GM12878 (cell line): ENCODE results near the gene HRH2. TPM values are rescaled to one million over a fixed set of nuclear protein-coding genes. Genes with fewer than 3 reads are reported as not detected.

Experiments
- ATAC-seq: fragments of 200-7000 bp; cut with Tn5 transposase; 3 replicates; pipeline ENCODE4 v1.9.1; 2020; ENCODE audit warnings: mild to moderate bottlenecking, moderate library complexity
- BruUV-seq: library from RNA; stranded (reverse); fragments of 400-500 nt; replicated peaks from 2 replicates; lab custom pipeline; 2021; lab: Mats Ljungman, UMichigan
- CTCF ChIA-PET: fragments of 300-600 bp; sonication (Branson Sonifier 250); formaldehyde crosslinking; extraction: SDS; loops from one replicate; lab custom pipeline; 2021; ENCODE audit warnings: inconsistent platforms; lab: Yijun Ruan, JAX
- POLR2A ChIA-PET: fragments of 350-600 bp; formaldehyde crosslinking; extraction: SDS; loops from one replicate; lab custom pipeline; 2021; ENCODE audit warnings: inconsistent platforms; lab: Charles Lee
- RAD21 ChIA-PET: fragments of 300-600 bp; sonication (Branson Sonifier 250); formaldehyde crosslinking; loops from one replicate; lab custom pipeline; 2023; ENCODE audit warnings: antibody characterized with exemption; ENCODE audit not compliant: unreplicated experiment; lab: Charles Lee
- SMC1A ChIA-PET: fragments of 300-600 bp; sonication (Branson Sonifier 250); formaldehyde crosslinking; loops from one replicate; lab custom pipeline; 2023; ENCODE audit not compliant: unreplicated experiment, uncharacterized antibody; lab: Charles Lee
- DNase-seq: peaks from one replicate; pipeline ENCODE4 v3.0.0-alpha.2; 2011; ENCODE audit warnings: low read depth, low spot score
- FAIRE-seq: peaks from 3 replicates; lab custom pipeline; 2011; peaks lifted over from hg19 to GRCh38; lab: Jason Lieb, UNC
- H2AFZ ChIP-seq: 2 replicates; pipeline ENCODE4 v1.6.0; 2011; ENCODE audit warnings: low read depth, low read length, control low read depth; ENCODE audit not compliant: control insufficient read depth
- H3K27ac ChIP-seq: 2 replicates; pipeline ENCODE4 v1.5.1; 2011; ENCODE audit warnings: control low read depth; ENCODE audit not compliant: control insufficient read depth, insufficient read depth
- H3K27me3 ChIP-seq, 2 experiments: replicated peaks in 1 of 2; 2 replicates each; pipeline versions ENCODE4 v1.6.0 to v1.6.1; 2011; ENCODE audit warnings: low read length in 1 of 2; ENCODE audit not compliant: control insufficient read depth in 2 of 2, insufficient read depth in 2 of 2
- H3K36me3 ChIP-seq, 2 experiments: 2 replicates each; pipeline ENCODE4 v1.5.1; 2011; ENCODE audit warnings: low read length in 1 of 2; ENCODE audit not compliant: control insufficient read depth in 2 of 2, insufficient read depth in 2 of 2
- H3K4me1 ChIP-seq: 2 replicates; pipeline ENCODE4 v1.6.1; 2011; ENCODE audit warnings: mild to moderate bottlenecking, low read length, moderate library complexity, mixed read lengths; ENCODE audit not compliant: control insufficient read depth, insufficient read depth
- H3K4me2 ChIP-seq: 2 replicates; pipeline ENCODE4 v1.6.0; 2011; ENCODE audit warnings: control low read depth; ENCODE audit not compliant: control insufficient read depth, insufficient read depth
- H3K4me3 ChIP-seq: fragments of 200-600 bp; sonication (generic); 2 replicates; pipeline ENCODE4 v1.5.1; 2016
- H3K79me2 ChIP-seq: 2 replicates; pipeline ENCODE4 v1.6.0; 2011; ENCODE audit warnings: low read length; ENCODE audit not compliant: control insufficient read depth, insufficient read depth
- H3K9ac ChIP-seq: 2 replicates; pipeline ENCODE4 v1.8.0; 2011; ENCODE audit warnings: low read length, control low read depth, mixed read lengths; ENCODE audit not compliant: control insufficient read depth, insufficient read depth
- H3K9me3 ChIP-seq: replicated peaks from 3 replicates; pipeline ENCODE4 v1.5.1; 2011; ENCODE audit warnings: mild to moderate bottlenecking, low read length; ENCODE audit not compliant: control insufficient read depth, insufficient read depth
- H4K20me1 ChIP-seq: 2 replicates; pipeline ENCODE4 v1.6.0; 2011; ENCODE audit not compliant: control insufficient read depth, insufficient read depth
- BHLHE40 ChIP-seq, 2 experiments: fragments of 450-650 bp in 1 of 2; IDR thresholded peaks; 2 replicates each; pipeline ENCODE4 v1.6.1; 2011 to 2017; ENCODE audit warnings: low read depth in 2 of 2, borderline replicate concordance in 1 of 2, improper control_type of control experiment in 1 of 2, low read length in 1 of 2, mild to moderate bottlenecking in 1 of 2
- CEBPB ChIP-seq, 2 experiments: fragments of 150-350 bp in 1 of 2; IDR thresholded peaks; 2 replicates each; pipeline ENCODE4 v1.6.1; 2012 to 2014; ENCODE audit warnings: low read depth in 2 of 2, low read length in 2 of 2, borderline replicate concordance in 1 of 2, inconsistent platforms in 1 of 2
- CREM ChIP-seq: IDR thresholded peaks from 2 replicates; pipeline ENCODE4 v1.6.1; 2014; ENCODE audit warnings: antibody characterized with exemption, low read depth
- DPF2 ChIP-seq: fragments of 450-650 bp; IDR thresholded peaks from 2 replicates; pipeline ENCODE4 v1.6.1; 2017; ENCODE audit warnings: mild to moderate bottlenecking
- E2F4 ChIP-seq: IDR thresholded peaks from 2 replicates; pipeline ENCODE4 v1.6.1; 2012; ENCODE audit warnings: low read depth, low read length, improper control_type of control experiment
- HCFC1 ChIP-seq: fragments of 150-350 bp; IDR thresholded peaks from 2 replicates; pipeline ENCODE4 v1.6.1; 2014; ENCODE audit warnings: low read length
- NR2F1 ChIP-seq: fragments of 450-650 bp; conservative IDR thresholded peaks from 2 replicates; pipeline ENCODE4 v1.6.1; 2017; ENCODE audit warnings: mild to moderate bottlenecking
- RELB ChIP-seq: fragments of 450-650 bp; IDR thresholded peaks from 2 replicates; pipeline ENCODE4 v1.6.1; 2017; ENCODE audit warnings: low read depth, mild to moderate bottlenecking, moderate library complexity
- STAT1 ChIP-seq: fragments of 450-650 bp; conservative IDR thresholded peaks from 2 replicates; pipeline ENCODE4 v1.6.1; 2014; ENCODE audit warnings: antibody characterized with exemption, mild to moderate bottlenecking
- TAF1 ChIP-seq: IDR thresholded peaks from 2 replicates; pipeline ENCODE4 v1.6.1; 2011; ENCODE audit warnings: mild to moderate bottlenecking, low read depth, low read length, borderline replicate concordance
- TCF3 ChIP-seq: IDR thresholded peaks from 2 replicates; pipeline ENCODE4 v1.6.1; 2012; ENCODE audit warnings: low read depth, mild to moderate bottlenecking, low read length, borderline replicate concordance; ENCODE audit not compliant: insufficient read depth
- WGBS: methylation state at CpG from one replicate; pipeline ENCODE4 v1.1.6; 2016; ENCODE audit warnings: low lambda C conversion rate; ENCODE audit not compliant: insufficient replicate concordance, insufficient coverage; ENCODE audit errors: missing lambda C conversion rate; 5-methylcytosine and 5-hydroxymethylcytosine counted together
- in situ Hi-C: fragments of 300-500 bp; cut with MboI; formaldehyde crosslinking; loops from 9 replicates; pipeline ENCODE4 v1.14.3; 2018; ENCODE audit warnings: mixed read lengths
- intact Hi-C: fragments of 100-400 bp; cut with micrococcal nuclease; formaldehyde crosslinking; loops from one replicate; pipeline ENCODE4 v1.14.2; 2022; ENCODE audit not compliant: unreplicated experiment
- polyA plus RNA-seq, 11 experiments: library from polyadenylated mRNA; depleted of rRNA in 4 of 11; unstranded in 6 of 11; stranded (reverse) in 5 of 11; fragments of >200 nt; fragmentation: Nextera tagmentation in 4 of 11; fragmentation: Illumina TruSeq in 1 of 11; extraction: Ambion mirVana in 4 of 11; extraction: Trizol in 1 of 11; gene quantifications; 1 replicate in 1 of 11; 2 replicates in 10 of 11; pipeline versions ENCODE4 v1.2.1 to v1.2.3, GENCODE V29; 2011 to 2016; ENCODE audit warnings: inconsistent platforms in 2 of 11, missing spikeins in 2 of 11, low read depth in 1 of 11
- total RNA-seq, 4 experiments: library from RNA; depleted of rRNA in 3 of 4; stranded (reverse); fragments of >200 nt in 3 of 4; fragmentation: Illumina TruSeq in 1 of 4; extraction: Trizol in 1 of 4; gene quantifications; 2 replicates each; pipeline versions ENCODE4 v1.2.1 to v1.2.3, GENCODE V29; 2013 to 2021

The HRH2 gene
- total and polyA plus RNA-seq, 10 of the 15 experiments (the other 5 are each of a cell fraction or from before 2014, with no cell fraction given) = 0.01 to 0.05 (median 0.03) TPM; not detected in 7

- BruUV-seq = no TSS peak
- ATAC-seq = no peak
These were observed 53.2 kb downstream of the HRH2 start for GRCh38 chr5:175711031-175711430.

More at GRCh38 chr5:175711031-175711430, 53.2 kb downstream of the HRH2 start:
- TF ChIP-seq BHLHE40 (IDR thresholded peaks at IDR 0.05; ENCODE audit: borderline replicate concordance in 1 of 2, low read depth in 2 of 2, low read length in 1 of 2) = no peak
- no peak for TF ChIP-seq CREM
- no peak for TF ChIP-seq TAF1
- TF ChIP-seq HCFC1 = no peak
- TF ChIP-seq NR2F1 = no peak
- TF ChIP-seq CEBPB (IDR thresholded peaks at IDR 0.05; ENCODE audit: borderline replicate concordance in 1 of 2, low read depth in 2 of 2, low read length in 2 of 2) = no peak
- no peak for TF ChIP-seq STAT1
- TF ChIP-seq E2F4 = no peak
- no peak for TF ChIP-seq TCF3
- no peak for TF ChIP-seq RELB
- no peak for TF ChIP-seq DPF2
- in situ Hi-C loops = no loop called here
- POLR2A ChIA-PET = no interaction called here
- H3K36me3 ChIP-seq = no peaks in the 10 kb centered on the region
- FAIRE-seq (no peak), DNase-seq (no peak)
- no peak overlapping the region for H3K4me3 ChIP-seq
- CTCF ChIA-PET = interaction anchor here (1.0 kb wide), 1 partner anchor 10 kb away, joined by 3 read pairs; no protein-coding TSS in a partner anchor
- H2AFZ ChIP-seq = no peak overlapping the region
- intact Hi-C loops = no loop called here
- H3K27me3 ChIP-seq = 0 out of 4 replicates have a peak, but pooled peaks cover 0 to 4% of the 10 kb centered on the region in 2 experiments
- no peak overlapping the region for H3K4me2 ChIP-seq
- no peaks in the 10 kb centered on the region for H3K4me1 ChIP-seq
- no peaks in the 10 kb centered on the region for H4K20me1 ChIP-seq
- no peaks in the 10 kb centered on the region for H3K79me2 ChIP-seq
- 50% methylated on average over 5 of the region's 5 CpGs for WGBS
- no peaks in the 10 kb centered on the region; the same call in 2 of the 3 replicates for H3K9me3 ChIP-seq
- SMC1A ChIA-PET = no interaction called here
- RAD21 ChIA-PET = no interaction called here
- no peak overlapping the region for H3K27ac ChIP-seq
- H3K9ac ChIP-seq = no peak overlapping the region
